ENCODE measurements around the gene CEP350.
A peak's percentile ranks its signal among the peaks of the same experiment; 100 is the strongest.
"Not testable (repeated sequence)": the region's sequence is repeated elsewhere in the genome, so short reads cannot be mapped to it uniquely, and the experiment has no call there.

CEP350 gene

GRCh38 chr1:179995576-179995975 lies 41.0 kb downstream of the CEP350 start:
- H2AFZ ChIP-seq (ENCODE audit: low read length, unreplicated experiment) = no peak overlapping the region
- no peaks in the 10 kb centered on the region for H3K27me3 ChIP-seq (ENCODE audit: insufficient read depth, low read length)
- H3K79me2 ChIP-seq (ENCODE audit: control insufficient read depth, insufficient read depth, low read length, unreplicated experiment) = no peaks in the 10 kb centered on the region
- peaks cover 12% of the 10 kb centered on the region for H3K36me3 ChIP-seq (ENCODE audit: insufficient read depth, low read length)
- no peak overlapping the region for H3K4me3 ChIP-seq (ENCODE audit: low read depth, low read length)
- H3K4me1 ChIP-seq (ENCODE audit: control insufficient read depth, insufficient read depth, low read length, unreplicated experiment) = no peaks in the 10 kb centered on the region
- no peak overlapping the region for H3K27ac ChIP-seq (ENCODE audit: low read depth, low read length)

GRCh38 chr1:179996099-179996498 lies 41.5 kb downstream of the CEP350 start:
- Histone ChIP-seq H2AFZ (ENCODE audit: low read length, unreplicated experiment) (no peak overlapping the region), H3K4me3 (ENCODE audit: low read depth, low read length) (no peak overlapping the region), H3K4me1 (ENCODE audit: control insufficient read depth, insufficient read depth, low read length, unreplicated experiment) (no peaks in the 10 kb centered on the region), H3K27ac (ENCODE audit: low read depth, low read length) (no peak overlapping the region), H3K79me2 (ENCODE audit: control insufficient read depth, insufficient read depth, low read length, unreplicated experiment) (no peaks in the 10 kb centered on the region), H3K36me3 (ENCODE audit: insufficient read depth, low read length) (peaks cover 12% of the 10 kb centered on the region), H3K27me3 (ENCODE audit: insufficient read depth, low read length) (no peaks in the 10 kb centered on the region)

GRCh38 chr1:180000575-180000974 lies 46.0 kb downstream of the CEP350 start:
- Histone ChIP-seq H3K79me2 (ENCODE audit: control insufficient read depth, insufficient read depth, low read length, unreplicated experiment) (no peaks in the 10 kb centered on the region), H3K27me3 (ENCODE audit: insufficient read depth, low read length) (no peaks in the 10 kb centered on the region), H3K4me3 (ENCODE audit: low read depth, low read length) (no peak overlapping the region), H3K4me1 (ENCODE audit: control insufficient read depth, insufficient read depth, low read length, unreplicated experiment) (peaks cover 5% of the 10 kb centered on the region), H3K27ac (ENCODE audit: low read depth, low read length) (no peak overlapping the region), H2AFZ (ENCODE audit: low read length, unreplicated experiment) (no peak overlapping the region), H3K36me3 (ENCODE audit: insufficient read depth, low read length) (peaks cover 14% of the 10 kb centered on the region)

- Histone ChIP-seq H3K36me3 (ENCODE audit: insufficient read depth, low read length) (peaks cover 16% of the 10 kb centered on the region), H3K79me2 (ENCODE audit: control insufficient read depth, insufficient read depth, low read length, unreplicated experiment) (no peaks in the 10 kb centered on the region)
Observed at GRCh38 chr1:180002437-180002836, 47.8 kb downstream of the CEP350 start.

GRCh38 chr1:180003026-180003695 lies 48.6 kb downstream of the CEP350 start:
- Histone ChIP-seq H3K27me3 (ENCODE audit: insufficient read depth, low read length) (no peaks in the 10 kb centered on the region), H3K4me1 (ENCODE audit: control insufficient read depth, insufficient read depth, low read length, unreplicated experiment) (peaks cover 5% of the 10 kb centered on the region), H2AFZ (ENCODE audit: low read length, unreplicated experiment) (no peak overlapping the region), H3K36me3 (ENCODE audit: insufficient read depth, low read length) (peaks cover 16% of the 10 kb centered on the region), H3K79me2 (ENCODE audit: control insufficient read depth, insufficient read depth, low read length, unreplicated experiment) (peaks cover 1% of the 10 kb centered on the region), H3K27ac (ENCODE audit: low read depth, low read length) (no peak overlapping the region), H3K4me3 (ENCODE audit: low read depth, low read length) (no peak overlapping the region)

More at GRCh38 chr1:180002437-180002836, 47.8 kb downstream of the CEP350 start:
- Histone ChIP-seq H3K27me3 (ENCODE audit: insufficient read depth, low read length) (no peaks in the 10 kb centered on the region), H3K27ac (ENCODE audit: low read depth, low read length) (no peak overlapping the region), H3K4me1 (ENCODE audit: control insufficient read depth, insufficient read depth, low read length, unreplicated experiment) (peaks cover 5% of the 10 kb centered on the region), H2AFZ (ENCODE audit: low read length, unreplicated experiment) (no peak overlapping the region), H3K4me3 (ENCODE audit: low read depth, low read length) (no peak overlapping the region)

- not testable (repeated sequence) for H3K4me1 ChIP-seq (ENCODE audit: control insufficient read depth, insufficient read depth, low read length, unreplicated experiment); H3K27me3 ChIP-seq (ENCODE audit: insufficient read depth, low read length); H3K79me2 ChIP-seq (ENCODE audit: control insufficient read depth, insufficient read depth, low read length, unreplicated experiment); H3K27ac ChIP-seq (ENCODE audit: low read depth, low read length); H2AFZ ChIP-seq (ENCODE audit: low read length, unreplicated experiment); H3K4me3 ChIP-seq (ENCODE audit: low read depth, low read length)
- peaks cover 10% of the 10 kb centered on the region for H3K36me3 ChIP-seq (ENCODE audit: insufficient read depth, low read length)
Observed at GRCh38 chr1:180006762-180007161, 52.2 kb downstream of the CEP350 start.

- Histone ChIP-seq H3K27me3 (ENCODE audit: insufficient read depth, low read length) (no peaks in the 10 kb centered on the region), H3K4me3 (ENCODE audit: low read depth, low read length) (no peak overlapping the region), H3K79me2 (ENCODE audit: control insufficient read depth, insufficient read depth, low read length, unreplicated experiment) (no peaks in the 10 kb centered on the region), H3K4me1 (ENCODE audit: control insufficient read depth, insufficient read depth, low read length, unreplicated experiment) (no peaks in the 10 kb centered on the region), H3K27ac (ENCODE audit: low read depth, low read length) (no peak overlapping the region), H2AFZ (ENCODE audit: low read length, unreplicated experiment) (no peak overlapping the region), H3K36me3 (ENCODE audit: insufficient read depth, low read length) (peaks cover 29% of the 10 kb centered on the region)
Observed at GRCh38 chr1:180020017-180020416, 65.4 kb downstream of the CEP350 start.

GRCh38 chr1:180026556-180026955 lies 71.9 kb downstream of the CEP350 start:
- peaks cover 17% of the 10 kb centered on the region for H3K36me3 ChIP-seq (ENCODE audit: insufficient read depth, low read length)
- peaks cover 37% of the 10 kb centered on the region for H3K4me1 ChIP-seq (ENCODE audit: control insufficient read depth, insufficient read depth, low read length, unreplicated experiment)
- peak overlapping the region; percentile 13; the same call in 1 of the 2 replicates for H3K4me3 ChIP-seq (ENCODE audit: low read depth, low read length)
- no peaks in the 10 kb centered on the region for H3K27me3 ChIP-seq (ENCODE audit: insufficient read depth, low read length)
- H2AFZ ChIP-seq (ENCODE audit: low read length, unreplicated experiment) = no peak overlapping the region
- peak overlapping the region; percentile 96 for H3K27ac ChIP-seq (ENCODE audit: low read depth, low read length)
- peaks cover 11% of the 10 kb centered on the region for H3K79me2 ChIP-seq (ENCODE audit: control insufficient read depth, insufficient read depth, low read length, unreplicated experiment)

GRCh38 chr1:180027949-180028445 lies 73.4 kb downstream of the CEP350 start:
- H3K27ac ChIP-seq (ENCODE audit: low read depth, low read length) = peak overlapping the region; percentile 96
- H3K27me3 ChIP-seq (ENCODE audit: insufficient read depth, low read length) = no peaks in the 10 kb centered on the region
- H3K4me3 ChIP-seq (ENCODE audit: low read depth, low read length) = no peak overlapping the region
- H3K79me2 ChIP-seq (ENCODE audit: control insufficient read depth, insufficient read depth, low read length, unreplicated experiment) = peaks cover 11% of the 10 kb centered on the region
- H3K36me3 ChIP-seq (ENCODE audit: insufficient read depth, low read length) = peaks cover 17% of the 10 kb centered on the region
- no peak overlapping the region for H2AFZ ChIP-seq (ENCODE audit: low read length, unreplicated experiment)
- peaks cover 48% of the 10 kb centered on the region for H3K4me1 ChIP-seq (ENCODE audit: control insufficient read depth, insufficient read depth, low read length, unreplicated experiment)

- Histone ChIP-seq H3K27me3 (ENCODE audit: insufficient read depth, low read length) (no peaks in the 10 kb centered on the region), H3K79me2 (ENCODE audit: control insufficient read depth, insufficient read depth, low read length, unreplicated experiment) (peaks cover 11% of the 10 kb centered on the region), H2AFZ (ENCODE audit: low read length, unreplicated experiment) (no peak overlapping the region), H3K4me1 (ENCODE audit: control insufficient read depth, insufficient read depth, low read length, unreplicated experiment) (peaks cover 57% of the 10 kb centered on the region), H3K27ac (ENCODE audit: low read depth, low read length) (peak overlapping the region; percentile 96), H3K4me3 (ENCODE audit: low read depth, low read length) (no peak overlapping the region), H3K36me3 (ENCODE audit: insufficient read depth, low read length) (peaks cover 17% of the 10 kb centered on the region)
Observed at GRCh38 chr1:180028864-180029263, 74.3 kb downstream of the CEP350 start.

GRCh38 chr1:180029524-180030135 lies 75.0 kb downstream of the CEP350 start:
- H3K4me1 ChIP-seq (ENCODE audit: control insufficient read depth, insufficient read depth, low read length, unreplicated experiment) = peaks cover 63% of the 10 kb centered on the region
- no peak overlapping the region for H3K4me3 ChIP-seq (ENCODE audit: low read depth, low read length)
- H3K36me3 ChIP-seq (ENCODE audit: insufficient read depth, low read length) = peaks cover 19% of the 10 kb centered on the region
- no peaks in the 10 kb centered on the region for H3K27me3 ChIP-seq (ENCODE audit: insufficient read depth, low read length)
- no peak overlapping the region for H2AFZ ChIP-seq (ENCODE audit: low read length, unreplicated experiment)
- peaks cover 11% of the 10 kb centered on the region for H3K79me2 ChIP-seq (ENCODE audit: control insufficient read depth, insufficient read depth, low read length, unreplicated experiment)
- no peak overlapping the region; the same call in 1 of the 2 replicates for H3K27ac ChIP-seq (ENCODE audit: low read depth, low read length)

Measured in ACC112 (cell line).